IPS-15b (cell line): Measurements from ENCODE around the gene PRR12.
A peak's percentile ranks its signal among the peaks of the same experiment; 100 is the strongest.

Experiments
- H3K27me3 ChIP-seq: one replicate; pipeline ENCODE4 v1.6.1; 2013; ENCODE audit warnings: low read length; ENCODE audit not compliant: control insufficient read depth, insufficient read depth
- H3K36me3 ChIP-seq: one replicate; pipeline ENCODE4 v1.6.1; 2013; ENCODE audit warnings: low read length; ENCODE audit not compliant: control insufficient read depth, insufficient read depth
- H3K4me1 ChIP-seq: one replicate; pipeline ENCODE4 v1.6.1; 2013; ENCODE audit warnings: mild to moderate bottlenecking, low read length; ENCODE audit not compliant: control insufficient read depth, insufficient read depth
- H3K4me3 ChIP-seq: one replicate; pipeline ENCODE4 v1.5.1; 2013; ENCODE audit warnings: low read depth, low read length
- H3K9ac ChIP-seq: one replicate; pipeline ENCODE4 v1.6.1; 2013; ENCODE audit warnings: low read depth, mild to moderate bottlenecking, low read length
- H3K9me3 ChIP-seq: one replicate; pipeline ENCODE4 v1.6.1; 2013; ENCODE audit warnings: mild to moderate bottlenecking, low read length; ENCODE audit not compliant: control insufficient read depth, insufficient read depth

Gene PRR12

DNA sequence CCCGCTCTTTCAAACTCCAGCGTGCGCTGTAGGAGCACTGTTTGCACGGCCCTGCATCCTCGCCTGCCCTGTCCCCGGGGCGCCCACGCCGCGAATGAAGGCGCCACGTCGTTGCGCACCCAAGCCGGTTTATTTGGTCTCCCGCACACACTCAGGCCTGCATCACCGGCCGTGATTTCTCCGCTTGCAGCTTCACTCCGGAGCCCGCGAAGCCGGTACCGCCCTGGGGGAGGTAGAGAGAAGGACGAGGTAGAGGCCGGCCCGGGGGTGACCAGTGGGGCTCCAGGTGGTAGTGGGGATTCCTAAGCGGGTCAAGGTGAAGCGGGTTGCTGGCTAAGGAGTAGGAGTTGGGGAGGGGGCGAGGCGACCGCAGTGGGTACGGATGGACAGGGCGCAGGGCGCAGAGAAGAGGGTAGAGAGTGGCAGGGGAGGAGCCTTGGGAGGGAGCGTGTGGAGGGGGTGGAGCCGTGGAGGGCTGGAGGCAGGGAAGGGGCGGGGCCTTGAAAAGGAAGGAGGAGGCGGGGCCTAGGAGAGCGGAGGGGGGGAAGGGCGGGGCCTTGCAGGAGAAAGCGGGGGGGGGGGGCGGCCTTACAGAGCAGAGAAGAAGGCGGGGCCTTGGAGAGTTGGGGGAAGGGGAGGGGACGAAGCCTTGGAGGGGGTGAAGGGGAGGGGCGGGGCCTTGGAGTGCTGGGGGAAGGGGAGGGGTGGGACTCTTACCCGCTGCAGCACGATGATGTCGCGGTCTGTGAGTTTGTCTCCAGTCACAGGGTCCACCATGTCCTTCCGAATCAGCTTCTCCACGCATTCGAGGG is 35.2 kb upstream of the PRR12 start:
- Histone ChIP-seq H3K9me3 (no peaks in the 10 kb centered on the region), H3K36me3 (peaks cover 35% of the 10 kb centered on the region), H3K4me3 (peak overlapping the region; percentile 78), H3K4me1 (no peaks in the 10 kb centered on the region), H3K9ac (peak overlapping the region; percentile 70), H3K27me3 (no peaks in the 10 kb centered on the region)

- H3K4me3 ChIP-seq = peak overlapping the region; percentile 78
- no peaks in the 10 kb centered on the region for H3K27me3 ChIP-seq
- H3K4me1 ChIP-seq = no peaks in the 10 kb centered on the region
- H3K9me3 ChIP-seq = no peaks in the 10 kb centered on the region
- peaks cover 35% of the 10 kb centered on the region for H3K36me3 ChIP-seq
- H3K9ac ChIP-seq = peak overlapping the region; percentile 70
These were observed 34.3 kb upstream of the PRR12 start for GRCh38 chr19:49556412-49557398.

DNA sequence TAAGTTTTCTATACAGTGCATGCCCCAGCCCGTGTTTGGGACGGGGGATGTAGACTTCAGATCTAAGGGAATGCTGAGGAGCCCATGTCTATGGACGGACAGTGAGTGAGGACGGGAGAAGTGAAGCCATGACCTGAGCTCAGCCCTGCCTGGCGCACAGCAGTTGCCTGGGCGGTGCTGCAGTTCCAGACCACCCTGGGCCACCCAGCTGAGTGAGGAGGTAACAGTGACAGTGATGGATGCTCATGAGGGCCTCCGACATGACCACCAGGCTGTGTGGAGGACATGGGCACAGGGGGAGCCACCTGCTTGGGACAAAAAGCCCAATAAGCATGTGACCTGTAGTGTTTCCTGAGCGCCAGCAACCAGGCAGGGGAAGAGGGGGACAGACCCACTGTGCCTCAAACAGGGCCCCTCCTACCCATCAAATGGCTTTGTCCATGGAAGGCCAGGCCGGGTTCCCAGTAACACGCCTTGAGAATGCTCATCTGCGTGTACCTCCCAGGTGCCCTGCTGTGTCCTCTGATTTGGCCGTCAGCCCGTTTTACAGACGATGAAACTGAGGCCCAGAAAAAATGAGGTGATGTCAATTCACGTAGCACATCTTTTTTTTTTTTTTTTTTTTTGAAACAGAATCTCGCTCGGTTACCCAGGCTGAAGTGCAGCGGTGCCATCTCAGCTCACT is 33.2 kb upstream of the PRR12 start:
- no peaks in the 10 kb centered on the region for H3K4me1 ChIP-seq
- no peaks in the 10 kb centered on the region for H3K9me3 ChIP-seq
- peaks cover 35% of the 10 kb centered on the region for H3K36me3 ChIP-seq
- no peak overlapping the region for H3K9ac ChIP-seq
- H3K27me3 ChIP-seq = no peaks in the 10 kb centered on the region
- H3K4me3 ChIP-seq = no peak overlapping the region

DNA sequence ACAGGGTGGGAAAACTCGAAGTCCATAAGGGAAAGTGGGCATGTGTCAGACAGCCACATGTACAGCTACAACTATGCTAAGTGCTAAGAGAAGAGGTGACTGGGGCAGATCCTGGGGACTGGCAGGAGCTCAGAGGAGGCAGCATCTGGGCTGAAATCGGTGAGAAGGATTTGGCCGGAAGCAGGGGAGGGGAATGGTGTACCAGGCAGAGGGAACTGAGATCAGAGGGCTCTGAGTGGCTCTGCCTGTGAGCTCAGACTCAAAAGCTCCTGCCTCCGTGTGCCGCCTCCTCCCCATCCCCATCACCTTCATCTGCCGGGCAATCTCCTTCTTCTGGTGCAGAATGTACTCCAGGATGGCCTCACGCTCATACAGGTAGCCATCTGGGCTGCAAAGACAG is 32.4 kb upstream of the PRR12 start:
- Histone ChIP-seq H3K4me3 (no peak overlapping the region), H3K4me1 (no peaks in the 10 kb centered on the region), H3K9me3 (no peaks in the 10 kb centered on the region), H3K27me3 (no peaks in the 10 kb centered on the region), H3K9ac (no peak overlapping the region), H3K36me3 (peaks cover 35% of the 10 kb centered on the region)

GRCh38 chr19:49559443-49559842 is 31.5 kb upstream of the PRR12 start:
- Histone ChIP-seq H3K9me3 (no peaks in the 10 kb centered on the region), H3K4me3 (no peak overlapping the region), H3K4me1 (no peaks in the 10 kb centered on the region), H3K9ac (no peak overlapping the region), H3K36me3 (peaks cover 35% of the 10 kb centered on the region), H3K27me3 (no peaks in the 10 kb centered on the region)

GRCh38 chr19:49559928-49560327 is 31.1 kb upstream of the PRR12 start:
- no peaks in the 10 kb centered on the region for H3K4me1 ChIP-seq
- peaks cover 30% of the 10 kb centered on the region for H3K36me3 ChIP-seq

GRCh38 chr19:49560358-49560900 is 30.6 kb upstream of the PRR12 start:
- Histone ChIP-seq H3K36me3 (peaks cover 25% of the 10 kb centered on the region), H3K9ac (peak overlapping the region; percentile 47), H3K4me1 (no peaks in the 10 kb centered on the region), H3K9me3 (no peaks in the 10 kb centered on the region), H3K27me3 (no peaks in the 10 kb centered on the region), H3K4me3 (no peak overlapping the region)

More at GRCh38 chr19:49559928-49560327, 31.1 kb upstream of the PRR12 start:
- Histone ChIP-seq H3K27me3 (no peaks in the 10 kb centered on the region), H3K4me3 (no peak overlapping the region), H3K9me3 (no peaks in the 10 kb centered on the region), H3K9ac (no peak overlapping the region)

GRCh38 chr19:49564616-49565045 is 26.4 kb upstream of the PRR12 start:
- Histone ChIP-seq H3K4me3 (no peak overlapping the region), H3K36me3 (peaks cover 4% of the 10 kb centered on the region), H3K9ac (no peak overlapping the region), H3K4me1 (no peaks in the 10 kb centered on the region), H3K9me3 (no peaks in the 10 kb centered on the region), H3K27me3 (no peaks in the 10 kb centered on the region)

- Histone ChIP-seq H3K9me3 (no peaks in the 10 kb centered on the region), H3K4me3 (no peak overlapping the region), H3K27me3 (no peaks in the 10 kb centered on the region), H3K9ac (no peak overlapping the region), H3K4me1 (no peaks in the 10 kb centered on the region), H3K36me3 (no peaks in the 10 kb centered on the region)
These were observed 25.7 kb upstream of the PRR12 start for GRCh38 chr19:49565261-49565660.

GRCh38 chr19:49566302-49566701 is 24.7 kb upstream of the PRR12 start:
- H3K4me1 ChIP-seq = peaks cover 2% of the 10 kb centered on the region

GRCh38 chr19:49567861-49568441 is 23.0 kb upstream of the PRR12 start:
- Histone ChIP-seq H3K36me3 (no peaks in the 10 kb centered on the region), H3K4me3 (no peak overlapping the region), H3K27me3 (no peaks in the 10 kb centered on the region), H3K9ac (no peak overlapping the region), H3K4me1 (peaks cover 6% of the 10 kb centered on the region), H3K9me3 (no peaks in the 10 kb centered on the region)

More at GRCh38 chr19:49566302-49566701, 24.7 kb upstream of the PRR12 start:
- Histone ChIP-seq H3K36me3 (no peaks in the 10 kb centered on the region), H3K27me3 (no peaks in the 10 kb centered on the region), H3K4me3 (no peak overlapping the region), H3K9ac (no peak overlapping the region), H3K9me3 (no peaks in the 10 kb centered on the region)
